ENCODE data around the gene SLC35G2.

DNA sequence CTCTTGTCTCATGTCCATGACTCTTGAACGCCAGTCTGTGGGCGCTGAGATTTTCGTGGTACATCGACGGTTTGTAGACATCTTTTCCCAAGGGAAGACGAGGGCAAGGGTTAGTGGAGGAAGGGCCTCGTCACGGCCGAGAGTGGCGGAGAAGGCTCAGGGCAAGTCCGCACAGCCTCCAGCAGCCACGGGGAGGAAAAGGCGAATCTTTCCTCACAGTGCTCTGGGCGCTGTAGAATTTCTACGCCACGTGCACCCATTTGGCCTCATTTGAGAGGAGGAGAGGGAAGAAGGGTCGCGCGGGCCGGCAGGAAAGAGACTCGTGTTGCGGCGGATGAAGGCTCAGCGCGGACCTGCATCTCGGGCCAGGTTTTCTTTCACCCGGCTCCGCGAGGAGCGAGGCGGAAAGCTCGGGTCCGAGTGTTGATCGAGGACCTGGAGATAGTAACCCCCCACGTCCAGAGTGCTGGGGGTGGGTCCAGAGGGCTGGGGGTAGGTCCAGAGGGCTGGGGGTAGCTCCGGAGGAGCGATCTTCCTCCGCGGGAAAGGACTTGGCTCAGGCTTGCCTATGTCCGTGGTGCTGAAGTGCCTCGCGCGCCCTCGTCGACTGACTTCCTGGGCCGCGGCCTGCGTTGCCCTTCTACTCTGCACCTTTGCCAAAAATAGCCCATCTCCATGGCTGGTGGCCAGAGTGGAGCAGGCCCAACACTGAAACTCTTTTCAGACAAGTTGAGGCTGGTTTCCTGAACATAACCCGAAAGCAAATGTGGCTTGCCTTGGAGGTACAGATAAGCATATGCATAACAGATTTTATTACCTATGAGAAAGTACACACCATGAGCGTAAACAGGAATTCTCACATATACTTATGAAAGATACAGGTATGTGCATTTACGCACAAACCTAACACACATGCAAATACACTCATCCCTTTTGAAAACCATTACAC lies 1.1 kb downstream of the SLC35G2 start:
- TF ChIP-seq, protein P1, sequence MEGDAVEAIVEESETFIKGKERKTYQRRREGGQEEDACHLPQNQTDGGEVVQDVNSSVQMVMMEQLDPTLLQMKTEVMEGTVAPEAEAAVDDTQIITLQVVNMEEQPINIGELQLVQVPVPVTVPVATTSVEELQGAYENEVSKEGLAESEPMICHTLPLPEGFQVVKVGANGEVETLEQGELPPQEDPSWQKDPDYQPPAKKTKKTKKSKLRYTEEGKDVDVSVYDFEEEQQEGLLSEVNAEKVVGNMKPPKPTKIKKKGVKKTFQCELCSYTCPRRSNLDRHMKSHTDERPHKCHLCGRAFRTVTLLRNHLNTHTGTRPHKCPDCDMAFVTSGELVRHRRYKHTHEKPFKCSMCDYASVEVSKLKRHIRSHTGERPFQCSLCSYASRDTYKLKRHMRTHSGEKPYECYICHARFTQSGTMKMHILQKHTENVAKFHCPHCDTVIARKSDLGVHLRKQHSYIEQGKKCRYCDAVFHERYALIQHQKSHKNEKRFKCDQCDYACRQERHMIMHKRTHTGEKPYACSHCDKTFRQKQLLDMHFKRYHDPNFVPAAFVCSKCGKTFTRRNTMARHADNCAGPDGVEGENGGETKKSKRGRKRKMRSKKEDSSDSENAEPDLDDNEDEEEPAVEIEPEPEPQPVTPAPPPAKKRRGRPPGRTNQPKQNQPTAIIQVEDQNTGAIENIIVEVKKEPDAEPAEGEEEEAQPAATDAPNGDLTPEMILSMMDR (IDR thresholded peaks at IDR 0.05): no peak
- TF ChIP-seq POLR2A (IDR thresholded peaks at IDR 0.05): no peak

Measured in Peyer's patch (tissue), 4 donors.